Mucosa of rectum (tissue), 2 donors: ENCODE measurements around the gene WRAP73.

Source experiments
- H3K27ac ChIP-seq, 2 donors: one replicate each; pipeline ENCODE4 v1.7.0; 2013; ENCODE audit warnings: inconsistent platforms in 2 of 2, low read depth in 2 of 2, low read length in 2 of 2
- H3K27me3 ChIP-seq, 2 donors: one replicate each; pipeline ENCODE4 v1.7.0; 2013; ENCODE audit warnings: low read length in 2 of 2; ENCODE audit not compliant: control insufficient read depth in 2 of 2, insufficient read depth in 2 of 2
- H3K36me3 ChIP-seq, 2 donors: one replicate each; pipeline ENCODE4 v1.7.0; 2013; ENCODE audit warnings: low read length in 2 of 2; ENCODE audit not compliant: control insufficient read depth in 2 of 2, insufficient read depth in 2 of 2
- H3K4me1 ChIP-seq, 2 donors: one replicate each; pipeline ENCODE4 v1.7.0; 2013; ENCODE audit warnings: low read length in 2 of 2, mild to moderate bottlenecking in 1 of 2; ENCODE audit not compliant: control insufficient read depth in 2 of 2, insufficient read depth in 2 of 2
- H3K4me3 ChIP-seq, 2 donors: one replicate each; pipeline ENCODE4 v1.7.0; 2013; ENCODE audit warnings: low read length in 2 of 2
- H3K9ac ChIP-seq, 2 donors: one replicate each; pipeline ENCODE4 v1.7.0; 2013; ENCODE audit warnings: low read length in 2 of 2, low read depth in 1 of 2, mild to moderate bottlenecking in 1 of 2
- H3K9me3 ChIP-seq, 2 donors: one replicate each; pipeline ENCODE4 v1.7.0; 2013; ENCODE audit warnings: low read length in 2 of 2; ENCODE audit not compliant: control insufficient read depth in 2 of 2
- donor health status: healthy.
- donor health status: Normal muscosa, but diverticular disease.

WRAP73 gene

GRCh38 chr1:3668585-3669300, 18.8 kb upstream of the WRAP73 start:
- Histone ChIP-seq H3K27me3 (peaks cover 11% of the 10 kb centered on the region in 2 donors), H3K9me3 (no peaks in the 10 kb centered on the region), H3K36me3 (no peaks in the 10 kb centered on the region), H3K4me1 (peaks cover 7 to 12% of the 10 kb centered on the region in 2 donors), H3K4me3 (no peak overlapping the region), H3K9ac (no peak overlapping the region), H3K27ac (no peak overlapping the region)

- Histone ChIP-seq H3K4me3 (no peak overlapping the region), H3K9ac (no peak overlapping the region), H3K36me3 (no peaks in the 10 kb centered on the region), H3K27ac (no peak overlapping the region), H3K4me1 (peaks cover 7 to 12% of the 10 kb centered on the region in 2 donors), H3K27me3 (peaks cover 11 to 13% of the 10 kb centered on the region in 2 donors), H3K9me3 (no peaks in the 10 kb centered on the region)
Observed at GRCh38 chr1:3668148-3668547, 18.2 kb upstream of the WRAP73 start.

DNA sequence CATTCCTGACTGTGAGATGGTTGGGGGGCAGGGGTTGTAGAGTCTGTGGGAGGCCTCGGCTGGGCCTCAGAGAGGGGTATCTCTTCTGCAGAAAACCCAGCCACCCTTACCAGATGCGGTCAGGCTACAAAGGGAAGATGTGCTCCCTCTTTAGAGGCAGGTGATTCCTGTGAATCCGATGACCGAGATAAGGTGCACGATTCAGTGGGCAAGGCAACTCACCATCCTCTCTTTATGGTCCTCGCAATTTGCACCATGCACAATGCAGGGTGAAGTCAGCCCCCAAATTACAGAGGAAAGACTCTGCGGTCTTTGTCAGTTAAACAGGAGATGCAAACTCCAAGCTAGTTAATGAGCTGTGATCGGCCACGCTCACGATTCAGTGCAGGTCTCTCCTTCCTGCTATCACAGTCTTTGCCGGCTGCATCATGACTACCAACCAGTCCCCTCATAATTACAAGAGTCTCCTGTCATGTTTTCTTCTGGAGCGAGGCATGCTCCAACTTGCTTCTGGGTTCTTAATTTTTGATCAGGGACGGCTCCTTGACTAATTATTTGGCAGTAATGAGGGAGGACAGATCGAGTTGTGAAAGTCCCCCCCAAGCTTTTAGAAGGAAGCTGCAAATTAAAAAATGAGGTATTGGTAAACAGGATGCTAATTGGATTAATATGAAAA, 14.9 kb upstream of the WRAP73 start:
- Histone ChIP-seq H3K27ac (peak overlapping the region in 1 of 2 donors; percentile 43), H3K4me3 (no peak overlapping the region), H3K9me3 (no peaks in the 10 kb centered on the region)

GRCh38 chr1:3663999-3664699, 14.2 kb upstream of the WRAP73 start:
- Histone ChIP-seq H3K27ac (peak overlapping the region in 1 of 2 donors; percentile 43), H3K4me1 (peaks cover 5 to 10% of the 10 kb centered on the region in 2 donors), H3K4me3 (no peak overlapping the region), H3K27me3 (peaks cover 4 to 8% of the 10 kb centered on the region in 2 donors), H3K36me3 (no peaks in the 10 kb centered on the region), H3K9ac (no peak overlapping the region), H3K9me3 (no peaks in the 10 kb centered on the region)

More for the DNA sequence above, 14.9 kb upstream of the WRAP73 start:
- no peaks in the 10 kb centered on the region for H3K36me3 ChIP-seq
- H3K4me1 ChIP-seq: peaks cover 7 to 12% of the 10 kb centered on the region in 2 donors
- peaks cover 3 to 15% of the 10 kb centered on the region in 2 donors for H3K27me3 ChIP-seq
- H3K9ac ChIP-seq: no peak overlapping the region

- Histone ChIP-seq H3K9ac (no peak overlapping the region), H3K9me3 (no peaks in the 10 kb centered on the region), H3K4me3 (no peak overlapping the region), H3K4me1 (no peaks in the 10 kb centered on the region), H3K27ac (no peak overlapping the region), H3K27me3 (peaks cover 4 to 7% of the 10 kb centered on the region in 2 donors), H3K36me3 (no peaks in the 10 kb centered on the region)
Observed at GRCh38 chr1:3662080-3662671, 12.3 kb upstream of the WRAP73 start.

DNA sequence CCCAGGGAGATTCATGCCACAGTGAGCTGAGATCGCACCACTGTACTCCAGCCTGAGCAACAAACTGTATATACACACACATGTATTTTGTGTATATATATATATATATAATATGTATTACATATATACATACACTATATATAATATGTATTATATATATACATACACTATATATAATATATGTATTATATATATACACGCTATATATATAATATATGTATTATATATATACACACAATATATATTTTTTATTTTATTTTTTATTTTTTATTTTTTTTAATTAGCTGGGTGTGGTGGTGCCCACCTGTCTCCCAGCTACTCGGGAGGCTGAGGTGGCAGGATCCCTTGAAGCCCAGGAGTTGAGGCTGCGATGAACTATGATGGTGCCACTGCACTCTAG, 11.7 kb upstream of the WRAP73 start:
- H3K4me1 ChIP-seq: no peaks in the 10 kb centered on the region
- H3K9me3 ChIP-seq: no peaks in the 10 kb centered on the region
- H3K4me3 ChIP-seq: no peak overlapping the region
- H3K27me3 ChIP-seq: peaks cover 4 to 7% of the 10 kb centered on the region in 2 donors
- H3K36me3 ChIP-seq: no peaks in the 10 kb centered on the region
- H3K27ac ChIP-seq: no peak overlapping the region
- H3K9ac ChIP-seq: no peak overlapping the region

- Histone ChIP-seq H3K36me3 (no peaks in the 10 kb centered on the region), H3K27ac (no peak overlapping the region), H3K4me3 (no peak overlapping the region), H3K9me3 (no peaks in the 10 kb centered on the region), H3K4me1 (no peaks in the 10 kb centered on the region), H3K9ac (no peak overlapping the region), H3K27me3 (peaks cover 2 to 7% of the 10 kb centered on the region in 2 donors)
Observed at GRCh38 chr1:3660704-3661103, 10.8 kb upstream of the WRAP73 start.

DNA sequence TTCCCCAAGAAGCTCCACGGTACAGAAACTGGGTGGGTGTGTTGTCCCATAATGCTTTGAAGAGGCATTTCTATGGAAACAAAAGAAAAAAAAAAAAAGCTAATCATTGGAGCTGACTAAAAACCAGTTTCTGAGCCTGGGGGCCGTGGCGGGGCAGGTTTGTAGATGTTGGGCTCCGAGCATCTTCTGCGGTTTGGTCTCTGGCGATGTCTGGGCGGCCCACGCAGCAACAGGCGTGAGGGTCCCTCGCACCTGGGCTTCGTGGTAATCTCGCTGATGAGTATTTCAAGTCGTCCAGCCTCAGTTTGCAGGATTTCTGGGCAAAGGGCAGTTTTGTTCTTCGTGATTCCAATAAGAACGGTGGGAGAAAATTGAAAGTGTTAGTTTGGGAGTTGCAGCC, 9.2 kb upstream of the WRAP73 start:
- H3K36me3 ChIP-seq: no peaks in the 10 kb centered on the region
- no peaks in the 10 kb centered on the region for H3K4me1 ChIP-seq
- no peak overlapping the region for H3K4me3 ChIP-seq
- H3K9ac ChIP-seq: no peak overlapping the region
- no peak overlapping the region for H3K27ac ChIP-seq
- H3K27me3 ChIP-seq: peaks cover 9 to 13% of the 10 kb centered on the region in 2 donors
- H3K9me3 ChIP-seq: no peaks in the 10 kb centered on the region

DNA sequence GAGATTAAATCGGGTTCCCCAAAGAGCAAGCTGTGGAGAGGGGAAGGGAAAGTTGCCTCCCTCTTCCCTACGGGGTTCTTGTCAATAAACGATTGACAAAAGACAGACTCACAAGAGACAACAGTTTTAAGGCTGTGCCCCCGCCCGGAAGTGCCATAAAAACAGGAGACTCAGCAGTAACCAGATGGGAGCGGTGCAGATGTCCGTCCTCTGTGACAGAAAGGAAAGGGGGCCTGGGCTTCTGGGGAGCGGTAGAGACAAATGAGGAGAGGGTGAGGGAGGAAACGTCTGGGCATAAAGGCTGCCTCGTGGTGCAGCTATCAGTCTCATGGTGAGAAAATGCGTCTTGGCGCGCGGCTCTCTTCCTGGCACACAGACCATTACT, 8.3 kb upstream of the WRAP73 start:
- Histone ChIP-seq H3K27ac (no peak overlapping the region), H3K9ac (no peak overlapping the region), H3K9me3 (no peaks in the 10 kb centered on the region), H3K4me3 (no peak overlapping the region), H3K4me1 (no peaks in the 10 kb centered on the region), H3K36me3 (no peaks in the 10 kb centered on the region), H3K27me3 (peaks cover 15 to 18% of the 10 kb centered on the region in 2 donors)
